SKM-1 (cell line): ENCODE data around the gene TNFSF9.
"Not testable (repeated sequence)": the region's sequence is repeated elsewhere in the genome, so short reads cannot be mapped to it uniquely, and the experiment has no call there.

Experiments
- DNase-seq: peaks from one replicate; lab custom pipeline; 2025; ENCODE audit not compliant: unreplicated experiment; lab: John Stamatoyannopoulos, UW

Gene TNFSF9

DNA sequence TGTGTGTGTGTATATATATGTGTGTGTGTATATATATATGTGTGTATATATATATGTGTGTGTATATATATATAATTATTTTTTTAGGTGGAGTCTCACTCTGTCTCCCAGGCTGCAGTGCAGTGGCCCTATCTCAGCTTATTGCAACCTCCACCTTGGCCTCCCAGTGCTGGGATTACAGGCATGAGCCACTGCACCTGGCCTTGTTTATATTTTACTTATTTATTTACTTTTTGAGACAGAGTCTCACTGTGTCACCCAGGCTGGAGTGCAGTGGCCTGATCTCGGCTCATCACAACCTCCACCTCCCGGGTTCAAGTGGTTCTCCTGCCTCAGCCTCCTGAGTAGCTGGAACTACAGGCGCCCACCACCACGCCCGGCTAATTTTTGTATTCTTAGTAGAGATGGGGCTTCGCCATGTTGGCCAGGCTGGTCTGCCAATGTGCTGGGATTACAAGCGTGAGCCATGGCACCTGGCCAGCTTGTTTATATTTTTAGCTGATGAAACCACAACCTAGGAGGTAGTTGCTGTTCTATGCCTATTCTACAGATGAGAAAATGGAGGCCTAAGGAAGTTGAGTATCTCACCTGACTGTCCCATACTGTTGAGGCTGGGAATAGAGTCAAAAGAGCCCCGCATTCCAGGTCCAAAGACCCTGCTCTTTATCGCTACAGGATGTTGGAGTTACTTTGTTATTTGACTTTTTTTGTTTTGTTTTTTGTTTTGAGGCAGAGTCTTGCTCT is 22.6 kb upstream of the TNFSF9 start:
- not testable (repeated sequence) for DNase-seq

DNA sequence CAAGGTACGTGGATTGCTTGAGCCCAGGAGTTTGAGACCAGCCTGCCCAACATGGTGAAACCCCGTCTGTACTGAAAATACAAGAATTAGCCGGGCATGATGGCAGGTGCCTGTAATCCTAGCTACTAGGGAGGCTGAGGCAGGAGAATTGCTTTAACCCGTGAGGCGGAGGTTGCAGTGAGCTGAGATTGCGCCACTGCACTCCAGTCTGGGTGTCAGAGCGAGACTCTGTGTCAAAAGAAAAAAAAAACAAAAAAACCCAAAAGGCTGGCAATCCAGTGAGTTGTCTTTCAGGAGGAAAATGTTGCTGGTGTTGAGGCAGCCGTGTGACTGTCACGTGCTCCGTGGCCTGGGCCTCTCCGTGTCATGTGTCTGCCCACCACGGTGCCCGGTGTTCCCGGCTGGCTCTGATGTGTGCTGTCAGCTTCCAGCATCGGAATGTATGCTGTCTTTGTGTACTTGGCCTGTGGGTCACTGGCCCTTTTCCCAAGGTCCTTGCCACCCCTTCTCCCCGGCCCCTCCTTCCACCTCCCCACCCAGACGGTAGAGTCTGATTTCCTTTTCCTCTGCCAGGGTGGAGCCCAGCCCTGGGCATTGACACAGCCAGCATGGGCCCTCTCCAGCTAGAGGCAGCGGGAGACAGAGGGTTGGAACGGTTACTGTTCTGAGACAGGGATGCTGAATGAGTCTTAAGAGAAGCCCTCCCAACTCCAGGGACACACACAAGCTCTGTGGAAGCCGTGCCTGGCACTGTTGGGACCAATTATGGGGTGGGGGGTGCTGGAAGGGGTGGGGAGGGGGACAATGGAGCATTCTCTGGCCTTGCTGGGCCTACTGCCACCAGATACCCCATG is 21.5 kb upstream of the TNFSF9 start:
- no peak for DNase-seq

DNA sequence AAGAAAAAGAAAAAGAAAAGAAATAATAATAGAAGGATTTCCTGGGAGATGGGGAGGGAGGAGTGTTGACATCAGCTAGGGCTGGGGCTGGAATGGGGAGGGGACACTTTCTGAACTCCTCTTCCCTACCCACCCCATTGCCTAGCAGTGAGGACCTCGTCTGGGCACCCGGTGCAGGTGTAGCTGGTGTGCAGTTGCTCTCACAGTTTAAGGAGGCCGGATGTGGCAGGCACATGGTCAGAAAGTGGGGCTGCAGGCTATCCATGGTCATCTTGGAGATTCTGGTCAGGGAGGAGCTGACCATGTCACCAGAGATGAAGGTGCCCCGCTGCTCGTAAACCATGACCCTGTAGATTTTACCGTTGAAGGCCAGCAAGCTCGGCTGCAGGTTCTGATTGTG is 20.2 kb upstream of the TNFSF9 start:
- no peak for DNase-seq

DNA sequence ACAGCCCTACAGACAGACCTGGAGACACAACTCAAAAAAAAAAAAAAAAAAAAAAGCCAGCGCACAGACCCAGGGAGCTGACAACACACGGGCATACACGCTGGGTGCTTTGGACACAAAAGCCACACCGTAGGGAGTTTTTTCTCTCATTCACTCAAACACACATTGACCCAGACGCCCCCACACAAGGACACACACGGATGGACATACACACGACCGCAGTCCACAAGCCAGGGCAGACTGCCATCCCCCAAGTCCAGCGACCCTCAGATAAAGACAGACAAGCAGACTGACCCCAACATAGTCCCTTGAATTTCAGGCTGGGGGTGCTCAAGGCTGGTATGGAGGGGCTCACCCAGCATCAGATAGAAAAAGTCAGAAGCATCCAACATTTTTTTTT is 16.7 kb upstream of the TNFSF9 start:
- no peak for DNase-seq

DNA sequence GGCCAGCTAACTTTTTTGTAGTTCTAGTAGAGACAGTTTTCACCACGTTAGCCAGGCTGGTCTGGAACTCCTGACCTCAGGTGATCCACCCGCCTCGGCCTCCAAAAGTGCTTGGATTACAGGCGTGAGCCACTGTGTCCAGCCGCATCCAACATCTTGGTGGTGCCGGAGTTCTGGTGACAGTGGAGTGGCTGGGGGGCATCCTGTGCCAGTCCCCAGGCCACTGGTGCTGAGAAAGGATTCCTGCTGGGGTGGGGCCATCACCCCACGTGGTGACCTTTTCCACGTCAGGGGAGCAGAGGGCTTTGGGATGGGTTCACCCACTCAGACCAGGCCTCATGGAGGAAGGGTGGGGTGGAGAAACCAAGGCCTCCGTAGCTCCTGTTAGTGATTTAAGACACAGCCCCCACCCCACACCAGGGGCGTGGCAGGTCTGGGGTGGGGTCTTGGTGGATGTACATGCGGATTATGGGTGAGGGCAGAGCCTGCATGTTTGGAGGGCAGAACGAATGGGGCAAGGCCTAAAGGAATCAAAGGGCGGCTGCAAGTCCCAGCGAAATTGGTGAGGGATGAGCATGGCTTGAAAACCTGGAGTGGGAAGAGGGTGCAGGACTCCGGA is 15.8 kb upstream of the TNFSF9 start:
- DNase-seq, result no peak

DNA sequence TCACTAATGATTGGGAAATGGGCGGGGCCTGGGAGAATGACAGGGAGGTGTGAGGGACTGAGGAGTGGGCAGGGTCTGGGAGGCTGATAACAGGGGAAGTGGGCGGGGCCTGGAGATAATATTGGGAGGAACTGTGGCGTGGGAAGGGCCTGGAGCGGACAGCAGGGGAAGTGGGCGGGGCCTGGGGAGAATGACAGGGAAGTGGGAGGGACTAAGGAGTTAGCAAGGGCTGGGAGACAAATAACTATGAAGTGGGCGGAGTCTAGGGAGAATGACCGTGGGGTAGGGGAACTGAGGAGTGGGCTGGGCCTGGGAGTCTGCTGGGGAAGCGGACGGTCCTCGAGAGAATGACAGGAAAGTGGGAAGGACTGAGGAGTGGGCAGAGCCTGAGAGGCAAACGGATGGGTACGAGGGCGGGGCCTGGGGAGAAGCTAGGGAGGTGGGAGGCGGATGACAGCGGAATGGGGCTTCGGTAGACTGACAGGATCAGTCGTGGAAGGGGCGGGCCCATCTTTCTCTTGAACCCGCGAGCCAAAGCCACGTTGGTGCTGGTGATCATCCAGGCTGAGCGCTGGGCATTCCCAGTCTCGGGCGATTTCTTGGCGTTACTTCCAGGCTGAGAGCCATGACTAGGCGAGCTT is 14.7 kb upstream of the TNFSF9 start:
- peak; percentile 98 for DNase-seq

DNA sequence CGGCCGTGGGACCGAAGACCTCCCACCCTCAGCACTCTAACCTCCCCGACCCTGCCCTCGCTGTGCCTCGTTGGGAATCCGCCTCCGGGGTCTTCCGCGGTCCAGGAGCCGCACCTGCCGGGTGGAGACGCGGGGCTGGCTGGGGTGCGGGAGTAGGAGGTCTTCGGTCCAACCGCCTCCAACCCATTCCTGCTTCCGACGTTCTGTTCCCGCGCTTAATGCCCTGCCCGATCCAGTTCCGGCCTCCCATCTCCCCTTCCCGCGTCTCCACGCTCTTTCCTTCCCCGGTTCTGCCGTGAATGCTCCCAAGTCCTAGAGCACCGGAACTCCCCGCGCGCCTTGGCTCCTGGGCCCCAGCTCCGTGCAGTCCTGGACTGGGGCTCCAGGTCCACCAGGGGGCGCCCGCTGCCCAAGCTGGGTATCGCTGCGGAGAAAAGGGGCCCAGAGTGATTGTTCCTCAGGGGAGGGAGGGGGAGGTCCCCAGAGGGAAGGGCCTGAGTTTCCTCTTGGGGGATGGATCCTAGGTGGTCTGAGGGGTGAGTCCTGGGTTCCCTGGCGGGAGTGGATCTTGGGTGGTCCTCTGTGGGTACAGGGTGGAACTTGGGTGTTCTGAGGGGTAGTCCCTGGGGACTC is 14.1 kb upstream of the TNFSF9 start:
- DNase-seq, result peak; percentile 82

DNA sequence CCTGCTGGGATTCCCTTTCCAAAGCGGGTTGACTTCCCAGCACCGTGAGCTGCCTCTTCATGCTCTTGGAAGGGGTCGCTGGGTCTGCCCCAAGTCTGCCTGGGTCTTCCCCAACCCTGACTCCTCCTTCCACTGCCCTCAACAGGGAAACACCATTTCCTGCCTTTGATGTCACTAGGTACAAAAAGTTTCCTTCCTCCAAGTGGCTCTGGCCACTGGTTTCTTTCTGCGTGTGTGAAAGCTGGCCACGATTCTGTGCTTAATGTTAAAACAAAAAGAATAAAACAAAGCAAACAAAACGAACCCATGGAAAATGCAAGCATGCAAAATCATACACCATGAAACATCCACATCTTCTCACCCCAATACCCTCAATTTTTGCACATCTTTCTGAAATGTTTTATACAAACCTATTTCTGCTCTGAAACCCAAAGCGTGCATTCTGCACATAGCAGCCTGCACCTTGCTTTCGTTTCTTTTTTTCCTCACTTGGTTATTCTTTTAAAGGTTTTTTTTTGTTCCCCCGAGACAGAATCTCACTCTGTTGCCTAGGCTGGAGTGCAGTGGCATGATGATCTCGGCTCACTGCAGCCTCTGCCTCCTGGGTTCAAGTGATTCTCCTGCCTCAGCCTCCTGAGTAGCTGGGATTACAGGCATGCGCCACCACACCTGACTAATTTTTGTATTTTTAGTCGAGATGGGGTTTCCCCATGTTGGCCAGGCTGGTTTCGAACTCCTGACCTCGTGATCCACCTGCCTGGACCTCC is 12.5 kb upstream of the TNFSF9 start:
- DNase-seq, result no peak

DNA sequence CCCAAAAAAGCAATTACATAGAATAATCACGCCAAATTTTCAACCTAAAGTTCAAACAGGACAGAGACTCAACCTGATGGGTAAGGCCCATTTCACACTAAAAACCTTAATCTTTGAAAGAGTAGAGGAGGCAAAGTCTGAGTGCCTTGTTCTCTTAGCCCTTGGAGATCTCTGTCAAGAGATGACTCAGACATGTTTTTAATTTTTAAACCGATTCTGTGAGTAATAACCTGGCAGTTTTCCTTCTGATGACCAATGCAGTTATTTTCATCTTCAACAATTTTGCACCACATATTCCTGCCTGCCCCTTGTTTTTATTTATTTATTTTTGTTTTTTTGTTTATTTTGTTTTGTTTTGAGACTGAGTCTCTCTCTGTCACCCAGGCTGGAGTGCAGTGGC is 11.5 kb upstream of the TNFSF9 start:
- no peak for DNase-seq

DNA sequence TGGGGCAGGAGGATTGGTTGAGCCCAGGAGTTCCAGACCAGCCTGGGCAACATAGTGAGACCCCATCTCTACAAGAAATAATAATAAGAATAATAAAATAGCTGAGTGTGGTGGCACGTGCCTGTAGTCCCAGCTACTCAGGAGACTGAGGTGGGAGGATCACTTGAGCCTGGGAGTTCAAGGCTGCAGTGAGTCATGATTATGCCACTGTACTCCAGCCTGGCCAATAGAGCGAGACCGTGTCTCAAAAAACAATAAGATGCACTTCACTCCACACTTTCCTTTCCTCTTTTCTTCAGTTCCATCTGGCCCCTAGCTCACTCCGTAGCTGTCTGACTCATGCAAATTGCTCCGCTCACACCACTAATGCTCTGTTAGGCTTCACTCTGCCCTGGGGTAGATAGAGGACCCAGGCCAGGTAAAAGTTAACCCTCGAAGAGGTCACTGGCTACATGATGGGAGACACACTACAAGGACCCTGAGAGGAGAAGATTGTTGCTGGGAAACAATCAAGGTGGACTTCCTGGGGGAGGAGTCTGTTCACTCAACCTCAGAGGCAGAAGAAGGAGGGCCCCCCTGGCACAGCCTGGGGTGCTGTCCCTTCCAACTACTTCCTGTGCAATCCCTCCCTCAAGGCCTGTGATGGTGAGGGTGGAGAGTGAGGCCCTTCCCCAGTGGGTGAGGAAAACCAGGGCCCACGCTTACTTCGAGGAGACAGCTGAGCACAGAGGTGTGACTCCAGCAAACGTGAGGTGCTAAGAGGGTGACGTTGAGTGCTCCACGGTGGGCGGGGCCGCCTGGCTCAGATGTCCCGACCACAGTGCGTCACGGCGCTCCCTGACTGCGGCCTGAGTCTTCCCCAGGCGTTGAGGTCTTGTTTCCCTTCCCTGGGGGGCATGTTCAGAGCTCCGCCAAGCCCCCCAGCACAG is 8.8 kb upstream of the TNFSF9 start:
- DNase-seq, result no peak

DNA sequence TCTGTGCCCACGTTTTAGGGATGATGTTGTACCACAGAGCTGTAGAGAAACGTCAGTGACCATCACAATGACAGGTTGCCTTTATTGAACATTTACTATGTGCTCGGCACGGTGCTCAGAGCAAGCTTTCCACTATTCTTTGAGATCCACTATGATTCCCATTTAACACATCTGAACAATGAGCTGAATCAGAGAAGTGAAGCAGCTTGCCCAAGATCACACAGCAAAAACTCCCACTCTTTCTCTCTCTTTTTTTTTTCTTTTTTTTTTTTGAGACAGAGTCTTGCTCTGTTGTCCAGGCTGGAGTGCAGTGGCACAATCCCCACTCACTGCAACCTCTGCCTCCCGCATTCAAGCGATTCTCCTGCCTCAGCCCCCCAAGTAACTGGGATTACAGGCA is 8.1 kb upstream of the TNFSF9 start:
- DNase-seq, result no peak

DNA sequence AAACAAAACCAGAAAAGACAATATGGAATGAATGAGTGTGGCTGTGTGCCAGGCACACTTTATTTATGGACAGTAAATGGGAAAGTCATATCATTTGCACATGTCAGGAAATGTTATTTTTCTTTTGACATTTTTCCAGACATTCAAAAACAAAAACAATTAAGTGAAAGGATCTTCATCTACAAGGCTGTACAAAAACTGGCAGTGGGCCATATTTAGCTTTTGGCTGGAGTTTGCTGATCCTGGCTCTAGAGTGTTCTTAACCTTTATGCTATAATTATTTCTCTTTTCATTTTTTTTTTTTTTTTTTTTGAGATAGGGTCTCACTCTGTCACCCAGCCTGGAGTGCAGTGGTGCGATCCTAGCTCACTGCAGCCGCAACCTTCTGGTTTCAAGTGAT is 6.5 kb upstream of the TNFSF9 start:
- no peak for DNase-seq

DNA sequence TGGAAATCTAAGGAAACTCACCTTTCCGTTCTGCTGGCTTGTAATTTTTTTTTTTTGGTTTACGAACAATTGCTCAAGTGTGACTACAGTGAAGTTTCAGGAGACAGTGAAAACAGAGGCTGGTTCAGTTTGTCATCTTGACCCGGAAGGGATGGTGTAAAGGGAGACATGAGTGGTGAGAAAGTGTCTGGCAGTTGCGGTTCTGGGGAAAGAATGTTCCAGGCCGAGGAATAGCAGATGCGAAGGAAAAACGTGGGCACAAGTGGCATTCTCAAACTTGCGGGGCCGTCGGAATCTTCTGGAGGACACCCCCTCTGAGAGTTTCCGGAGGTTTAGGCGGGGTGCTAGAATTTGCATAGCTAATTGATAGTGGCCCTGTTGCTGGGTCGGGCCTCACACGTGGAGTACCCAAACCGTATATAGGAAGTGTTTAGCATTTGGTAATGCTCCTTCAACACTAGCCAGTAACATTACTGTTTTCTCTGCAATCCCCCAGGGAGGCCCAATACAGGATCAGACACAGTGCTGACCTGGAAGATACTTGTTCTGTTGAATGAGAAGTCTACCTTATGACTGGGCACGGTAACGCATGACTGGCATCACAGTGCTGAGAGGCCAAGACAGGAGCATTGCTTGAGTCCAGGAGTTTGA is 2.8 kb upstream of the TNFSF9 start:
- DNase-seq, result no peak

DNA sequence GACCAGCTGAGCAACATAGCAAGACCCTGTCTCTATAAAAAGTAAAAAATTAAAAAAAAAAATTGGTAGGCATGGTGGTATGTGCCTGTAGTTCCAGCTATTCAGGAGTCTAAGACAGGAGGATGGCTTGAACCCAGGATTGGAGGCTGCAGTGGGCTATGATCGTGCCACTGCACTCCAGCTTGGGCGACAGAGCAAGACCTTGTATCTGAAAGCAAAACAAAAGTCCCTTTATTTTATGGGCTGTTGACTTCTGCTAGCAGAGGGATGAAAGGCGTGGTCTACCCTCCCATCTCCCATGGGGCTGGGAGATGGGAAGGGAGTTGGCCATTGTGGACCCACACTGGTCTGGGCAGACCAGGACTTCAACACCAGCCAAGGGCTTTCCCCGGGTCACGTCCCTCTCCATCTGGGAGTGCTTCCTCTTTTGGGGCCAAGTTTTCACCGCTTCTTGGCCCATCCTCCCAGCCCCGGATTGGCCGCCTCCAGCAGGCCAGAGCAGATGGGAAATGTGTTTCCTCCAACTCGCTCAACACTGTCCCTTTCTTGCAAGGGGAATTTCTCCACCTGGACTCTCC is 2.2 kb upstream of the TNFSF9 start:
- DNase-seq, result peak; percentile 66

DNA sequence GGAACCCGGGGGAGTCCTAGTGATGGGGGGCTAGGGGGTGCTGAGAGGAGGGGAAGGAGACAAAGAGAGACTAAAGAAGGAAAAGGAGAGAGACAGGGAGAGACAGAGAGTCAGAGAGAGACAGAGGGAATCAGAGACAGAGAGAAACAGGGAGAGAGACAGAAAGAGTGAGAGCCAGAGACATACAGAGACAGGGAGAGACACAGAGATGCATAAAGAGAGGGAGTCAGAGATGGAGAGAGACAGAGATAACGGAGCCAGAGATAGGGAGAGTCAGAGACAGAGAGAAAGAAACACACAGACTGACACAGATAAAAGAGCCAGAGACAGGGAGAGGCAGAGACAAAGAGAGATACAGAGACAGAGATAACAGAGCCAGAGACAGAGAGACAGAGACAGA is 1.5 kb upstream of the TNFSF9 start:
- no peak for DNase-seq

DNA sequence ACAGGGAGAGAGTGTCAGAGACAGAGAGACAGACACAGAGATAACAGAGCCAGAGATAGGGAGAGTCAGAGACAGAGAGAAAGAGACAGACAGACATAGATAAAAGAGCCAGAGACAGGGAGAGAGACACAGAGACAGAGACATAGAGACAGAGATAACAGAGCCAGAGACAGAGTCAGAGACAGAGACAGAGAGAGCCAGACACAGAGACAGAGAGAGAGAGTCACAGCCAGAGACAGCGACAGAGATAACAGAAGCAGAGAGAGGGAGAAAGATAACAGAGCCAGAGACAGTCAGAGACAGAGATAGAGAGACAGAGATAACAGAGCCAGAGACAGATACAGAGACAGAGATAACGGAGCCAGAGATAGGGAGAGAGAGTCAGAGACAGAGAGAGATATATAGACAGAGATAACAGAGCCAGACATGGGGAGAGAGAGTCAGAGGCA is 865 bp upstream of the TNFSF9 start:
- no peak for DNase-seq

DNA sequence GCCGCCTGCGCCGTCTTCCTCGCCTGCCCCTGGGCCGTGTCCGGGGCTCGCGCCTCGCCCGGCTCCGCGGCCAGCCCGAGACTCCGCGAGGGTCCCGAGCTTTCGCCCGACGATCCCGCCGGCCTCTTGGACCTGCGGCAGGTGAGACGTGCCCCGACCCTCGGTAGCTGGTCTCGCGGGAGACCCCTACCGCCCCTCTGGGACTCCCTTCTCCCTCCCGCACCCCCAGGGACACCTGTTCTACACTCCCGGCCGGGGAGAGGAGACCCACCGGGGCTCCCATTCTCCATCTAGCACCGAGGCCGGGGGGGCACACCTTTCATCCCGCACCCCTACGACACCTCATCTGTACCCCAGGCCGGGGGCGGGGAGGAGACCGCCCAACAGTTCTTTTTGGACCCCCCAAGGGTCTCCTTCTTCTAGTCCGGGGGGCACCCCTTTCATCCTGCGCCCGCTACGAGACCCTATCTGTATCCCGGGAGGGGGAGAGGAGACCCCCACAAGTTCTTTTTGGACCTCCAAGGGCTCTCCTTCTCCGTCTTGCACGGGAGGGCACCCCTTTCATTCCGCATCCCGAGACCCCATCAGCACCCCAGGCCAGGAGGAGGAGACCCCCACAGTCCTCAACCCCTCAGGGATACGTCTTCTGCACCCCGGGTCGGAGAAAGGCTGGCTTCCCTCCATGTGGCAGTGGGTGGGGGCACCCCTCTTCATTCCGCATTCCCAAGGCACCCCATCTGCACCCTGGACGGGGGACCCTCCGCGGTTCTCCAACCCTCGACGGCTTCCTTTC is 533 bp downstream of the TNFSF9 start:
- DNase-seq, result no peak

DNA sequence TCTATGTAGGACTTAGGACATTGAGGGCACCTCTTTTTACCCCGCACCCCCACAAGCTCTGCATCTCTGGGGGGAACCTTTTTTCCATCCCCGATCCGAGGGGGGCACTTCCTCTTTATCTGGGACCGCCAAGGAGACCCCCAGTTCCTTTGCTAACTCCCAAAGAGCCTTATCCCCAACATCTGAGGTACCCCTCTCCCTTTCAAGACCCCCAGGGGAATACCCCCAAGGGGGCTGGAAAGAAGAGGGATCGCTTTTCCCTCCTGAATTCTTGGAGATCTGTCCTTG is 1.1 kb downstream of the TNFSF9 start:
- no peak for DNase-seq
